ENCODE measurements around the gene ATG10. TPM values are rescaled to one million over a fixed set of nuclear protein-coding genes. Genes with fewer than 3 reads are reported as not detected.

The ATG10 gene
- total RNA-seq, 1 donor from 2014 or later, result 8.7 TPM

GRCh38 chr5:82151204-82151603 lies 179.4 kb downstream of the ATG10 start:
- H3K27me3 Mint-ChIP-seq, result no peaks in the 10 kb centered on the region
- no peaks in the 10 kb centered on the region for H3K9me3 Mint-ChIP-seq
- peaks cover 8% of the 10 kb centered on the region for H3K4me1 Mint-ChIP-seq (ENCODE audit: unreplicated experiment)
- H3K36me3 Mint-ChIP-seq, result no peaks in the 10 kb centered on the region
- no peak for DNase-seq (ENCODE audit: extremely low spot score, unreplicated experiment)
- no peak overlapping the region for H3K4me3 Mint-ChIP-seq
- no peak overlapping the region for H3K27ac Mint-ChIP-seq
- TF ChIP-seq CTCF (conservative IDR thresholded peaks at IDR 0.05), result no peak

- no peak for TF ChIP-seq CTCF (conservative IDR thresholded peaks at IDR 0.05)
- DNase-seq (ENCODE audit: extremely low spot score, unreplicated experiment), result no peak
- H3K27me3 Mint-ChIP-seq, result no peaks in the 10 kb centered on the region
- H3K36me3 Mint-ChIP-seq, result no peaks in the 10 kb centered on the region
- H3K27ac Mint-ChIP-seq, result no peak overlapping the region
- H3K4me1 Mint-ChIP-seq (ENCODE audit: unreplicated experiment), result peaks cover 8% of the 10 kb centered on the region
- H3K4me3 Mint-ChIP-seq, result no peak overlapping the region
- no peaks in the 10 kb centered on the region for H3K9me3 Mint-ChIP-seq
These were observed 179.8 kb downstream of the ATG10 start for GRCh38 chr5:82151662-82152061.

- Mint-ChIP-seq H3K27me3 (no peaks in the 10 kb centered on the region), H3K9me3 (no peaks in the 10 kb centered on the region), H3K4me3 (no peak overlapping the region), H3K4me1 (ENCODE audit: unreplicated experiment) (peaks cover 8% of the 10 kb centered on the region), H3K27ac (no peak overlapping the region), H3K36me3 (no peaks in the 10 kb centered on the region)
- no peak for TF ChIP-seq CTCF (conservative IDR thresholded peaks at IDR 0.05)
- DNase-seq (ENCODE audit: extremely low spot score, unreplicated experiment), result no peak
These were observed 181.2 kb downstream of the ATG10 start for GRCh38 chr5:82152978-82153481.

GRCh38 chr5:82154776-82155175 lies 183.0 kb downstream of the ATG10 start:
- no peaks in the 10 kb centered on the region for H3K9me3 Mint-ChIP-seq
- DNase-seq (ENCODE audit: extremely low spot score, unreplicated experiment), result no peak
- no peaks in the 10 kb centered on the region for H3K36me3 Mint-ChIP-seq
- no peaks in the 10 kb centered on the region for H3K27me3 Mint-ChIP-seq
- H3K27ac Mint-ChIP-seq, result no peak overlapping the region
- H3K4me1 Mint-ChIP-seq (ENCODE audit: unreplicated experiment), result peaks cover 8% of the 10 kb centered on the region
- no peak overlapping the region for H3K4me3 Mint-ChIP-seq
- TF ChIP-seq CTCF (conservative IDR thresholded peaks at IDR 0.05), result no peak

- H3K4me3 Mint-ChIP-seq, result no peak overlapping the region
- no peak for DNase-seq (ENCODE audit: extremely low spot score, unreplicated experiment)
- no peak overlapping the region for H3K27ac Mint-ChIP-seq
- no peak for TF ChIP-seq CTCF (conservative IDR thresholded peaks at IDR 0.05)
- H3K9me3 Mint-ChIP-seq, result no peaks in the 10 kb centered on the region
- H3K27me3 Mint-ChIP-seq, result no peaks in the 10 kb centered on the region
- no peaks in the 10 kb centered on the region for H3K36me3 Mint-ChIP-seq
- H3K4me1 Mint-ChIP-seq (ENCODE audit: unreplicated experiment), result peaks cover 8% of the 10 kb centered on the region
These were observed 183.5 kb downstream of the ATG10 start for GRCh38 chr5:82155305-82155704.

GRCh38 chr5:82156874-82157273 lies 185.1 kb downstream of the ATG10 start:
- DNase-seq (ENCODE audit: extremely low spot score, unreplicated experiment), result no peak
- Mint-ChIP-seq H3K27me3 (no peaks in the 10 kb centered on the region), H3K27ac (no peak overlapping the region), H3K4me1 (ENCODE audit: unreplicated experiment) (peaks cover 4% of the 10 kb centered on the region), H3K36me3 (no peaks in the 10 kb centered on the region), H3K9me3 (no peaks in the 10 kb centered on the region), H3K4me3 (no peak overlapping the region)
- TF ChIP-seq CTCF (conservative IDR thresholded peaks at IDR 0.05), result no peak
